ENCODE results near the gene ITGB1. TPM values are rescaled to one million over a fixed set of nuclear protein-coding genes. Genes with fewer than 3 reads are reported as not detected.

Gene ITGB1
- 511 TPM for total RNA-seq

DNA sequence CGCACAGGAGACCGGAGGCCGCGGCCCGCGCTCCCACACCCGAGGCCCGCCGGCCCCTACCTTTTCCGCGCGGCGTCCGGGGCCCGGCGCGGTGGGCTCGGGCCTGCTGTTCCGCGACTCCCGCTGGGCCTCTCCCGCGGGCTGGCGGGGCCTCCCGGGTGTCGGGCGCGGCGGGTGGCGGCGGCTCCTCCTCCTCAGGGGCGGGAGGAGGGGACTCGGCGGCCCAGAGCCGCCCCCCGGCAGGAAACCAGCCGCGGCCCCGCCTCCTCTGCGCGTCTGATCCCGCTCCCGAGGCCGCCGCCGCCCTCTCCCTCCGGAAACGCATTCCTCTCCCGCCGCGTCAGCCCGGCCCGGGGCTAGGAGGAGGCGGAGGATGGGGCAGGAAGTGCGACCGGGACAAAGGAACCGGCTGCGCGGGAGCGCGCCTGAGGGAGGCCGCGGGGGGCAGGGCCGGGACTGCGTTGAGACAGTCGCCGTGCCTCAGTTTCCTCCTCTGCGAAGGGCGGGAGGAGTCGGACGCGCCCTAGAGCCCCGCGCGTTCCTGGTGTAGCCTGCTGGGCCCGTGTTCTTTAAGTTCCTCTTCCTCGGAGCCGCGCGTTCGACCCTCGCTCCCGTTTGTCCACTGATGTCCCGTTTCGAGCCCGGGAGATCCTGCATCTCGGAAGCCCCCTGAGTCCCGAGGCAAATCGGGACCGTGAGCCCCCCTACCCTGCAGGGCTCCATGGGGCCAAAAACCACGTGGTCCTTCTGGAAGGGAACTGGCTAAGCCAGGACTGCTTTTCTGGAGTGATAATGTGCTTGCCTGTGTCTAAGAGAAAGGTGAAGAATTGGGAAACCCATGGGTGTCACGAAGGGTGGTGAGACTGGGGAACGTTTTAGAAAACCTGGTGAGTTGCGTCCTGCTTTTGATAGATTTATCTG, at the start of gene ITGB1:
Gene ITGB1 (minus strand): TSS at position 146 of the 921 bp plus-strand sequence. CDS start 22,672 bp downstream, outside the sequence.

All from metanephros (tissue), 1 donor.